Measurements from ENCODE around the gene HAX1. TPM values are rescaled to one million over a fixed set of nuclear protein-coding genes. Genes with fewer than 3 reads are reported as not detected.

The HAX1 gene
- total RNA-seq, 1 donor from 2014 or later: 81.6 TPM

Other genes starting within 250 kb of the HAX1 start
- gene NUP210L, start 117.6 kb upstream of the HAX1 start, total RNA-seq: not detected
- gene TPM3, start 80.5 kb upstream of the HAX1 start, total RNA-seq: 294 TPM
- not detected for gene CFAP141, start 66.3 kb upstream of the HAX1 start, total RNA-seq
- 143 TPM for gene UBAP2L, start 51.7 kb upstream of the HAX1 start, total RNA-seq
- not detected for gene AQP10, start 48.5 kb downstream of the HAX1 start, total RNA-seq
- 38.7 TPM for gene ATP8B2, start 52.9 kb downstream of the HAX1 start, total RNA-seq
- gene IL6R, start 132.7 kb downstream of the HAX1 start, total RNA-seq: 35.6 TPM
- 7.2 TPM for gene TDRD10, start 229.6 kb downstream of the HAX1 start, total RNA-seq
- gene SHE, start 229.8 kb downstream of the HAX1 start, total RNA-seq: 33.1 TPM